GM13976 (cell line): ENCODE results near the gene CPD.
"Not testable (repeated sequence)": the region's sequence is repeated elsewhere in the genome, so short reads cannot be mapped to it uniquely, and the experiment has no call there.

ENCODE experiments used
- DNase-seq: peaks from one replicate; pipeline ENCODE4 v3.0.0; 2012; ENCODE audit warnings: low spot score
- CTCF ChIP-seq: IDR thresholded peaks from 2 replicates; pipeline ENCODE4 v1.5.1; 2012; ENCODE audit warnings: borderline replicate concordance, mild to moderate bottlenecking; ENCODE audit not compliant: insufficient read depth; ENCODE audit errors: extremely low read depth, missing control alignments, control extremely low read depth
- in situ Hi-C: fragments of 300-500 bp; cut with MboI; formaldehyde crosslinking; loops from one replicate; pipeline ENCODE4 v1.12.0; 2022; ENCODE audit warnings: low sequenced_read_pairs, mixed read lengths, inconsistent platforms; ENCODE audit not compliant: unreplicated experiment

The CPD gene

GRCh38 chr17:30449480-30449879, 70.8 kb downstream of the CPD start:
- in situ Hi-C loops = no loop called here
- no peak for TF ChIP-seq CTCF
- DNase-seq = no peak

GRCh38 chr17:30450125-30451027, 71.6 kb downstream of the CPD start:
- no peak for DNase-seq
- TF ChIP-seq CTCF = no peak
- in situ Hi-C loops = no loop called here

GRCh38 chr17:30454635-30455034, 75.9 kb downstream of the CPD start:
- DNase-seq = no peak
- TF ChIP-seq CTCF = no peak
- in situ Hi-C loops = no loop called here

- no peak for TF ChIP-seq CTCF
- in situ Hi-C loops = no loop called here
Measured at GRCh38 chr17:30458371-30458770, 79.6 kb downstream of the CPD start.

GRCh38 chr17:30458797-30459413, 80.2 kb downstream of the CPD start:
- in situ Hi-C loops, DNase-seq: not testable (repeated sequence)

More at GRCh38 chr17:30458371-30458770, 79.6 kb downstream of the CPD start:
- DNase-seq = no peak

GRCh38 chr17:30468465-30468864, 89.7 kb downstream of the CPD start:
- no peak for TF ChIP-seq CTCF
- DNase-seq = no peak
- in situ Hi-C loops = no loop called here
